HG02970 (cell line): ENCODE measurements around the gene CCDC7.
"Not testable (repeated sequence)": the region's sequence is repeated elsewhere in the genome, so short reads cannot be mapped to it uniquely, and the experiment has no call there.

ENCODE experiments used
- ATAC-seq: cut with Tn5 transposase; IDR thresholded peaks from one replicate; pipeline ENCODE4 v1.9.1; 2021; ENCODE audit warnings: mild to moderate bottlenecking, moderate library complexity, moderate number of reproducible peaks; ENCODE audit not compliant: unreplicated experiment, low FRiP score

Gene CCDC7

GRCh38 chr10:32797393-32797792 is 351.5 kb downstream of the CCDC7 start:
- not testable (repeated sequence) for ATAC-seq

- no peak for ATAC-seq
These were observed 401.0 kb downstream of the CCDC7 start for GRCh38 chr10:32846974-32847373.

- ATAC-seq = no peak
These were observed 405.4 kb downstream of the CCDC7 start for GRCh38 chr10:32851301-32851700.

GRCh38 chr10:32854435-32854834 is 408.5 kb downstream of the CCDC7 start:
- no peak for ATAC-seq

GRCh38 chr10:32865170-32865569 is 419.2 kb downstream of the CCDC7 start:
- no peak for ATAC-seq

- no peak for ATAC-seq
These were observed 432.0 kb downstream of the CCDC7 start for GRCh38 chr10:32877915-32878314.

GRCh38 chr10:32878646-32879045 is 432.7 kb downstream of the CCDC7 start:
- no peak for ATAC-seq

- ATAC-seq = no peak
These were observed 436.1 kb downstream of the CCDC7 start for GRCh38 chr10:32882076-32882475.

GRCh38 chr10:32887481-32887880 is 441.5 kb downstream of the CCDC7 start:
- no peak for ATAC-seq

- no peak for ATAC-seq
These were observed 442.4 kb downstream of the CCDC7 start for GRCh38 chr10:32888161-32888927.

GRCh38 chr10:32889631-32890212 is 443.8 kb downstream of the CCDC7 start:
- no peak for ATAC-seq

- no peak for ATAC-seq
These were observed 444.5 kb downstream of the CCDC7 start for GRCh38 chr10:32890444-32890843.

GRCh38 chr10:32891261-32891660 is 445.3 kb downstream of the CCDC7 start:
- ATAC-seq = no peak

- no peak for ATAC-seq
These were observed 447.5 kb downstream of the CCDC7 start for GRCh38 chr10:32893434-32893833.

GRCh38 chr10:32893916-32894664 is 448.1 kb downstream of the CCDC7 start:
- no peak for ATAC-seq

- ATAC-seq = not testable (repeated sequence)
These were observed 449.4 kb downstream of the CCDC7 start for GRCh38 chr10:32895200-32895968.

- no peak for ATAC-seq
These were observed 455.9 kb downstream of the CCDC7 start for GRCh38 chr10:32901815-32902214.

GRCh38 chr10:32905466-32905865 is 459.5 kb downstream of the CCDC7 start:
- no peak for ATAC-seq

- ATAC-seq = no peak
These were observed 460.7 kb downstream of the CCDC7 start for GRCh38 chr10:32906595-32906994.

- no peak for ATAC-seq
These were observed 463.5 kb downstream of the CCDC7 start for GRCh38 chr10:32909456-32909855.

- not testable (repeated sequence) for ATAC-seq
These were observed 464.0 kb downstream of the CCDC7 start for GRCh38 chr10:32909970-32910369.
